ENCODE data around the gene FBXW8.

FBXW8 gene

GRCh38 chr12:117034701-117035151 is 124.0 kb downstream of the FBXW8 start:
- no peak for DNase-seq (ENCODE audit: insufficient read length, low spot score)
- no peak for TF ChIP-seq CTCF (IDR thresholded peaks at IDR 0.05; ENCODE audit: insufficient read depth, missing control alignments)

DNA sequence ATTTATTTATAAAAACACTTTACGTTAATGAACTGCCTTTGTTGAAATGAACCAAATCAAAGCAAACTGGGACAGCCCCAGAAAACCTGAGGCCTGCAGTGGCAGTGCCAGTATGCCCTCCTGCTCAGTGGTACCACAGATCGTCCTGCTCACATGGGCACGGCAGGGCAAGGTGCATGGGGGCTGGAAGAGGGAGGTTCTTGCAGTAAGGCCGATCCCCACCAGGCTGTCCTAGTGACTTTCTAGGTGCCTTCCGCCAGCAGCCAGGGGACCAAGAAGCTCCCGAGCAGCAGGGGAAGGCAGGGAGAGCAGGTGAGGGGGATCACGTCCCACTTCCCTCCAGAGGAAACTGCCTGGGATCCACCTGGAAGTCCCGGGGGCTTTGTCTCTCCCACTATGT is 124.5 kb downstream of the FBXW8 start:
- no peak for TF ChIP-seq CTCF (IDR thresholded peaks at IDR 0.05; ENCODE audit: insufficient read depth, missing control alignments)
- no peak for DNase-seq (ENCODE audit: insufficient read length, low spot score)
- FAIRE-seq: no peak

More at GRCh38 chr12:117034701-117035151, 124.0 kb downstream of the FBXW8 start:
- no peak for FAIRE-seq

- TF ChIP-seq CTCF (IDR thresholded peaks at IDR 0.05; ENCODE audit: insufficient read depth, missing control alignments): no peak
- DNase-seq (ENCODE audit: insufficient read length, low spot score) (no peak), FAIRE-seq (no peak)
These were observed 125.3 kb downstream of the FBXW8 start for GRCh38 chr12:117036046-117036445.

DNA sequence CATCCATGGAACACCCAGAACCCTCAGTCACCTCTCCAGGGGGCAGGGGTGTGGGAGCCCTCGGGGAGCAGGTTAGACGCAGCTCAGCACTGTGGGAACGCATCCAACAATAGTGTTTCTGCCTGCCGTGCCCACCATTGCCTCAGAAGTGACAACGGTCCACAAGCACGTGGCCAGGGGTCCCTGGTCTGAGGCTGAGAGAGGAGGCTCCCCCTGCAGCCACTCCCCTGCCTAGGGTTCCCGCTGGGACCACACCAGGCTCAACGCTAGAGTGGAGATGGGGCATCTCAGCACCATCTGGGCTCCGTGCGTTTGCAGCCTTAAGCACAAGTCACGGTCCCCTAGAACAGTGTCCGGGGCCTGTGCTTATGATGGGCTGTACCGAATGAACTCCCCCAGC is 125.8 kb downstream of the FBXW8 start:
- TF ChIP-seq CTCF (IDR thresholded peaks at IDR 0.05; ENCODE audit: insufficient read depth, missing control alignments): no peak
- no peak for DNase-seq (ENCODE audit: insufficient read length, low spot score)
- no peak for FAIRE-seq

DNA sequence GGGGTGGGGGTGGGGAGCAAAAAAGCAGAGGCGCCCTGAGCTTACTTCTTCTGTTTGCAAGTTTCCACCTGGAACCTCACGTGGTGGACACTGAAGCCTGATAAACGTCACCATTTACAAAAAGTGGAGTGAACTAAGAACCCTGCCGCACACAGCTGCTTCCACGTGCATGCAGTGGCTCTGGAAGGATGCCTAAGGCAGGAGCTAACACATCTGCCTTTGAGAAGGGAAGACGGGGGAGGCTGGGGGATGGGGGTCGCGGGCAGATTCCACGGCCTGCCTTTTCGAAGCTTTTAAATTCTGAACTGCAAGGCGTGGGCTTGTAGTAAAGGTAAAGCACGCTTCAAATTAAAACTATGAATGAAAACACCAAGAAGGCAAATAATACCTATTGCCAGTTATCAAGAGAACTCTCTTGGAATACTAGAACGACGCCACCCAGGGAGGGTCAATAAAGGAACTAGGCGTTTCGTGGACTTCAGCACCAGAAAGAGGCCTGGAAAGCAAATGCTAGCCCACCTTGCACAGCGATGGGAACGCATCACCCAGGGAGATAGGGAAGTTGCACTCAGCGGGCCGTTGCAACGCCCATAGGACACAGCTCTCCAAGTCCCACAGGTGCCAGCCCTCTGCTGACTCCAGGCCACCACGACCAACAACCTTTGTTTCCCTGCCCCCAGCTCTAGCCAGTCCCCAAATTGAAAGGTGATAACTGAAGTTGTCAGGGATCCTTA is 126.7 kb downstream of the FBXW8 start:
- DNase-seq (ENCODE audit: insufficient read length, low spot score) (no peak), FAIRE-seq (no peak)

DNA sequence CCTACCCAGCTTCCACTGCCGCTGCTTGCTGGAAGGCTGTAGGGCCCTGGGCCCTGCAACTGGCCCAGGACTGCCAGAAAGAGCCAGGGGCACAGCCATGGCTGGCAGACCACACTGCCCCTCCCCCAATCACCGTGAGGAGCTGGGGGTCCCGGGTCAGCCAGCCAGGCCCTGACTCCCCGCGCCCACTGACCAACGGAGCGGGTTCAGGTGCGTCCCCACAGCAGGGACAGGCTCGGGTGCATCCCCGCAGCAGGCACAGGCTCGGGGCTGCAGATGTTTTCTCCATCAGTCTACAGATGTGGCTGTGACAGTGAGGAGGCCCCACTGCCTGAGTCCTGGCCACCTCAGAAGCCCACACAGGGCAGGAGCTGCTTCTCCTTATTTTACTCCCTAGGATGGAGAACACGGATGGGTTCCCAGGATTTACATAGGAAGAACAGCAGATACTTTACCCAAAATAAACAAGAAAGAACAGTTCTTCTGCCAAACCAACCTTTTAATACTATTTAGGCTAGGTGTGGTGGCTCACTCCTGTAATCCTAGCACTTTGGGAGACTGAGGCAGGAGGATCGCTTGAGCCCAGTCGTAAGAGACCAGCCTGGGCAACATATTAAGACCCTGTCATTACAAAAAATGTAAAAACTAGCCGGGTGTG is 127.4 kb downstream of the FBXW8 start:
- TF ChIP-seq CTCF (IDR thresholded peaks at IDR 0.05; ENCODE audit: insufficient read depth, missing control alignments): no peak
- no peak for FAIRE-seq
- DNase-seq (ENCODE audit: insufficient read length, low spot score): no peak

More for the DNA sequence above, 126.7 kb downstream of the FBXW8 start:
- TF ChIP-seq CTCF (IDR thresholded peaks at IDR 0.05; ENCODE audit: insufficient read depth, missing control alignments): no peak

- FAIRE-seq: no peak
- DNase-seq (ENCODE audit: insufficient read length, low spot score): no peak
- TF ChIP-seq CTCF (IDR thresholded peaks at IDR 0.05; ENCODE audit: insufficient read depth, missing control alignments): no peak
These were observed 128.2 kb downstream of the FBXW8 start for GRCh38 chr12:117038919-117039318.

Measured in D721Med (cell line).